IMR-90 (cell line): ENCODE data around the gene MFSD6. TPM values are rescaled to one million over a fixed set of nuclear protein-coding genes. Genes with fewer than 3 reads are reported as not detected.

Source experiments
- ATAC-seq: fragments of 200-7000 bp; cut with Tn5 transposase; 2 replicates; pipeline ENCODE4 v1.9.1; 2020; ENCODE audit warnings: low read depth, mild to moderate bottlenecking, moderate library complexity
- BruUV-seq: library from RNA; stranded (reverse); fragments of 400-500 nt; replicated peaks from 2 replicates; lab custom pipeline; 2021; lab: Mats Ljungman, UMichigan
- CTCF ChIA-PET: fragments of 300-600 bp; formaldehyde crosslinking; extraction: SDS; loops from one replicate; lab custom pipeline; 2021; ENCODE audit warnings: antibody characterized with exemption; lab: Yijun Ruan, JAX
- POLR2A ChIA-PET: fragments of 300-600 bp; sonication (Branson Sonifier 250); formaldehyde crosslinking; loops from one replicate; lab custom pipeline; 2022; ENCODE audit warnings: antibody characterized with exemption; ENCODE audit not compliant: unreplicated experiment; lab: Charles Lee
- DNase-seq: peaks from one replicate; pipeline ENCODE4 v3.0.0; 2013
- H2AFZ ChIP-seq: replicated peaks from 2 replicates; pipeline ENCODE3; 2013; ENCODE audit warnings: low read length, mild to moderate bottlenecking; ENCODE audit not compliant: poor library complexity
- H2AK5ac ChIP-seq: 2 replicates; pipeline ENCODE4 v1.6.1; 2013; ENCODE audit warnings: low read depth, low read length, inconsistent platforms
- H2AK9ac ChIP-seq: replicated peaks from 2 replicates; pipeline ENCODE3; 2013; ENCODE audit warnings: mild to moderate bottlenecking, low read depth, low read length, moderate library complexity; ENCODE audit not compliant: poor library complexity
- H2BK120ac ChIP-seq: 2 replicates; pipeline ENCODE4 v1.6.1; 2013; ENCODE audit warnings: low read depth, low read length, inconsistent platforms
- H2BK15ac ChIP-seq: 3 replicates; pipeline ENCODE4 v1.6.1; 2013; ENCODE audit warnings: low read depth, low read length, inconsistent platforms
- H2BK20ac ChIP-seq: 2 replicates; pipeline ENCODE4 v1.6.1; 2013; ENCODE audit warnings: low read depth, mild to moderate bottlenecking, inconsistent platforms, low read length, moderate library complexity
- H2BK5ac ChIP-seq: 2 replicates; pipeline ENCODE4 v1.6.1; 2013; ENCODE audit warnings: mild to moderate bottlenecking, low read depth, low read length, inconsistent platforms; ENCODE audit not compliant: poor library complexity, severe bottlenecking
- H3K14ac ChIP-seq: replicated peaks from 2 replicates; pipeline ENCODE4 v1.6.1; 2013; ENCODE audit warnings: low read depth, low read length, inconsistent platforms
- H3K18ac ChIP-seq: 2 replicates; pipeline ENCODE4 v1.6.1; 2013; ENCODE audit warnings: low read depth, low read length, control low read depth
- H3K23ac ChIP-seq: 2 replicates; pipeline ENCODE4 v1.6.1; 2013; ENCODE audit warnings: low read depth, low read length, inconsistent platforms
- H3K27ac ChIP-seq: 2 replicates; pipeline ENCODE4 v1.5.1; 2013; ENCODE audit warnings: mild to moderate bottlenecking, control low read depth, low read length; ENCODE audit not compliant: insufficient read depth
- H3K27me3 ChIP-seq: 2 replicates; pipeline ENCODE4 v1.6.1; 2013; ENCODE audit warnings: low read length; ENCODE audit not compliant: control insufficient read depth, insufficient read depth
- H3K36me3 ChIP-seq: 2 replicates; pipeline ENCODE4 v1.6.1; 2013; ENCODE audit warnings: low read length, mixed read lengths; ENCODE audit not compliant: control insufficient read depth, insufficient read depth
- H3K4ac ChIP-seq: 2 replicates; pipeline ENCODE4 v1.6.1; 2013; ENCODE audit warnings: low read depth, low read length, inconsistent platforms
- H3K4me1 ChIP-seq: 2 replicates; pipeline ENCODE4 v1.6.1; 2013; ENCODE audit warnings: low read length, mixed read lengths; ENCODE audit not compliant: control insufficient read depth, insufficient read depth
- H3K4me2 ChIP-seq: 2 replicates; pipeline ENCODE4 v1.6.1; 2013; ENCODE audit warnings: low read depth, mild to moderate bottlenecking, control low read depth, low read length, moderate library complexity
- H3K4me3 ChIP-seq: 2 replicates; pipeline ENCODE4 v1.5.1; 2013; ENCODE audit warnings: low read depth, mild to moderate bottlenecking, control low read depth, low read length, moderate library complexity; ENCODE audit not compliant: insufficient read depth
- H3K56ac ChIP-seq: 2 replicates; pipeline ENCODE4 v1.6.1; 2013; ENCODE audit warnings: low read length, inconsistent platforms; ENCODE audit not compliant: insufficient read depth; ENCODE audit errors: extremely low read depth
- H3K79me1 ChIP-seq, 2 experiments: 2 replicates each; pipeline ENCODE4 v1.6.1; 2013; ENCODE audit warnings: low read length in 2 of 2, inconsistent platforms in 1 of 2, low read depth in 1 of 2
- H3K9ac ChIP-seq: 2 replicates; pipeline ENCODE4 v1.6.1; 2013; ENCODE audit warnings: low read depth, low read length, control low read depth
- H3K9me1 ChIP-seq: 2 replicates; pipeline ENCODE4 v1.6.1; 2013; ENCODE audit warnings: low read length, inconsistent platforms; ENCODE audit not compliant: insufficient read depth
- H3K9me3 ChIP-seq: 2 replicates; pipeline ENCODE4 v1.6.1; 2013; ENCODE audit warnings: low read length; ENCODE audit not compliant: control insufficient read depth, insufficient read depth
- H4K20me1 ChIP-seq: 2 replicates; pipeline ENCODE4 v1.6.1; 2013; ENCODE audit warnings: low read length, inconsistent platforms; ENCODE audit not compliant: insufficient read depth
- H4K5ac ChIP-seq: 2 replicates; pipeline ENCODE4 v1.6.1; 2013; ENCODE audit warnings: mild to moderate bottlenecking, low read depth, low read length, control low read depth
- H4K8ac ChIP-seq, 2 experiments: 2 replicates each; pipeline ENCODE4 v1.6.1; 2013; ENCODE audit warnings: low read depth in 2 of 2, low read length in 2 of 2, control low read depth in 1 of 2, inconsistent platforms in 1 of 2
- H4K91ac ChIP-seq: 2 replicates; pipeline ENCODE4 v1.6.1; 2013; ENCODE audit warnings: low read depth, low read length, inconsistent platforms; ENCODE audit not compliant: insufficient read depth
- BHLHE40 ChIP-seq: fragments of 150-350 bp; IDR thresholded peaks from 2 replicates; pipeline ENCODE4 v1.6.1; 2016; ENCODE audit warnings: mild to moderate bottlenecking, low read depth, low read length
- CEBPB ChIP-seq: IDR thresholded peaks from 2 replicates; pipeline ENCODE4 v1.6.1; 2012; ENCODE audit warnings: low read depth, low read length, improper control_type of control experiment
- MAZ ChIP-seq: IDR thresholded peaks from 2 replicates; pipeline ENCODE4 v1.6.1; 2012; ENCODE audit warnings: low read depth, mild to moderate bottlenecking, low read length, improper control_type of control experiment, moderate library complexity, borderline replicate concordance
- NFE2L2 ChIP-seq: fragments of 150-350 bp; IDR thresholded peaks from 2 replicates; pipeline ENCODE4 v1.6.1; 2016; ENCODE audit warnings: low read depth, mild to moderate bottlenecking, low read length
- POLR2A ChIP-seq: IDR thresholded peaks from 2 replicates; pipeline ENCODE4 v1.6.1; 2012; ENCODE audit warnings: mild to moderate bottlenecking, low read depth, low read length
- RFX5 ChIP-seq: IDR thresholded peaks from 2 replicates; pipeline ENCODE4 v1.8.0; 2012; ENCODE audit warnings: low read depth, mild to moderate bottlenecking, low read length, moderate library complexity
- SMC3 ChIP-seq: fragments of 150-350 bp; IDR thresholded peaks from 2 replicates; pipeline ENCODE4 v1.6.1; 2016; ENCODE audit warnings: low read depth, mild to moderate bottlenecking, antibody characterized with exemption, low read length, moderate library complexity
- dilution Hi-C: fragments of 300-500 bp; cut with HindIII; formaldehyde crosslinking; loops from one replicate; pipeline ENCODE4 v1.14.3; 2018; ENCODE audit warnings: low sequenced_read_pairs; ENCODE audit not compliant: unreplicated experiment
- in situ Hi-C: fragments of 300-500 bp; cut with MboI; formaldehyde crosslinking; loops from 3 replicates; pipeline ENCODE4 v1.14.3; 2019; ENCODE audit warnings: low sequenced_read_pairs, inconsistent platforms, mixed read lengths
- intact Hi-C: fragments of 100-400 bp; cut with micrococcal nuclease; formaldehyde crosslinking; loops from 2 replicates; pipeline ENCODE4 v1.10.0; 2022
- polyA plus RNA-seq, 3 experiments: library from polyadenylated mRNA; depleted of rRNA; stranded (reverse); fragments of >200 nt; gene quantifications; 2 replicates each; pipeline ENCODE4 v1.2.3, GENCODE V29; 2012; ENCODE audit warnings: low replicate concordance in 1 of 3
- total RNA-seq: library from RNA; depleted of rRNA; stranded (reverse); fragments of >200 nt; gene quantifications from 2 replicates; pipeline ENCODE4 v1.2.3, GENCODE V29; 2012
- TF ChIP-seq, protein P1 (sequence below): fragments of 150-350 bp; IDR thresholded peaks from 2 replicates; pipeline ENCODE4 v1.6.1; 2017; ENCODE audit warnings: mild to moderate bottlenecking, antibody characterized with exemption, low read length, low read depth
- TF ChIP-seq, protein P2 (sequence below): fragments of 150-350 bp; IDR thresholded peaks from 2 replicates; pipeline ENCODE4 v1.6.1; 2016; ENCODE audit warnings: low read depth, mild to moderate bottlenecking, low read length, moderate library complexity, borderline replicate concordance
- TF ChIP-seq, protein P3 (sequence below): conservative IDR thresholded peaks from 2 replicates; pipeline ENCODE4 v1.5.1; 2012; ENCODE audit warnings: mild to moderate bottlenecking, low read depth, low read length, improper control_type of control experiment

MFSD6 gene
- total and polyA plus RNA-seq, 2 of the 4 experiments (the other 2 are of a cell fraction), result 4.2 to 7.7 TPM

DNA sequence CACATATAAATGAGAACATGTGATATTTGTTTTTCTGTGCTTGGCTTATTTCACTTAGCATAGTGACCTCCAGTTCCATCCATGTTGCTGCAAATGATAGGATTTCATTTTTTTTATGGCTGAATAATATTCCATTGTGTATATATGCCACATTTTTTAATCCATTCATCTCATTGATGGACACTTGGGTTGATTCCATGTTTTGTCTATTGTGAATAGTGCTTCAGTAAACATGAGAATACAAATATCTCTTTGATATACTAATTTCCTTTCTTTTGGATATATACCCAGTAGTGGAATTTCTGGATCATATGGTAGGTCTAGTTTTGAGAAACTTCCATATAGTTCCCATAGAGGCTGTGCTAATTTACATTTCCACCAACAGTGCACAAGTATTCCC lies 130.0 kb downstream of the MFSD6 start:
- Histone ChIP-seq H3K27ac (no peak overlapping the region), H2AFZ (no peak overlapping the region), H3K56ac (no peak overlapping the region), H2BK120ac (no peak overlapping the region), H3K9ac (no peak overlapping the region), H3K4me1 (peaks cover 6% of the 10 kb centered on the region), H3K18ac (no peak overlapping the region), H3K36me3 (no peaks in the 10 kb centered on the region), H3K9me3 (peaks cover 5% of the 10 kb centered on the region), H2BK15ac (no peak overlapping the region), H2BK20ac (no peak overlapping the region), H4K5ac (no peak overlapping the region), H3K23ac (no peak overlapping the region), H2AK9ac (no peak overlapping the region), H3K79me1 (peaks cover 8 to 12% of the 10 kb centered on the region in 2 experiments), H3K14ac (no peak overlapping the region), H2BK5ac (no peak overlapping the region), H3K9me1 (0 out of 2 replicates have a peak, but pooled peaks cover 4% of the 10 kb centered on the region), H4K20me1 (no peaks in the 10 kb centered on the region), H3K27me3 (no peaks in the 10 kb centered on the region), H4K8ac (no peak overlapping the region), H3K4me2 (no peak overlapping the region), H2AK5ac (no peak overlapping the region), H4K91ac (no peak overlapping the region), H3K4ac (no peak overlapping the region), H3K4me3 (no peak overlapping the region)
- in situ Hi-C loops (no loop called here), dilution Hi-C loops (no loop called here), intact Hi-C loops (no loop called here)
- no TSS peak for BruUV-seq
- ATAC-seq (no peak), DNase-seq (no peak)
- TF ChIP-seq MAZ, result no peak
- no peak for TF ChIP-seq RFX5
- TF ChIP-seq, protein P1, sequence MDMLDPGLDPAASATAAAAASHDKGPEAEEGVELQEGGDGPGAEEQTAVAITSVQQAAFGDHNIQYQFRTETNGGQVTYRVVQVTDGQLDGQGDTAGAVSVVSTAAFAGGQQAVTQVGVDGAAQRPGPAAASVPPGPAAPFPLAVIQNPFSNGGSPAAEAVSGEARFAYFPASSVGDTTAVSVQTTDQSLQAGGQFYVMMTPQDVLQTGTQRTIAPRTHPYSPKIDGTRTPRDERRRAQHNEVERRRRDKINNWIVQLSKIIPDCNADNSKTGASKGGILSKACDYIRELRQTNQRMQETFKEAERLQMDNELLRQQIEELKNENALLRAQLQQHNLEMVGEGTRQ, result no peak
- TF ChIP-seq NFE2L2, result no peak
- TF ChIP-seq, protein P2, sequence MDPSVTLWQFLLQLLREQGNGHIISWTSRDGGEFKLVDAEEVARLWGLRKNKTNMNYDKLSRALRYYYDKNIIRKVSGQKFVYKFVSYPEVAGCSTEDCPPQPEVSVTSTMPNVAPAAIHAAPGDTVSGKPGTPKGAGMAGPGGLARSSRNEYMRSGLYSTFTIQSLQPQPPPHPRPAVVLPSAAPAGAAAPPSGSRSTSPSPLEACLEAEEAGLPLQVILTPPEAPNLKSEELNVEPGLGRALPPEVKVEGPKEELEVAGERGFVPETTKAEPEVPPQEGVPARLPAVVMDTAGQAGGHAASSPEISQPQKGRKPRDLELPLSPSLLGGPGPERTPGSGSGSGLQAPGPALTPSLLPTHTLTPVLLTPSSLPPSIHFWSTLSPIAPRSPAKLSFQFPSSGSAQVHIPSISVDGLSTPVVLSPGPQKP, result no peak
- no peak for TF ChIP-seq POLR2A
- no peak for TF ChIP-seq SMC3
- TF ChIP-seq, protein P3, sequence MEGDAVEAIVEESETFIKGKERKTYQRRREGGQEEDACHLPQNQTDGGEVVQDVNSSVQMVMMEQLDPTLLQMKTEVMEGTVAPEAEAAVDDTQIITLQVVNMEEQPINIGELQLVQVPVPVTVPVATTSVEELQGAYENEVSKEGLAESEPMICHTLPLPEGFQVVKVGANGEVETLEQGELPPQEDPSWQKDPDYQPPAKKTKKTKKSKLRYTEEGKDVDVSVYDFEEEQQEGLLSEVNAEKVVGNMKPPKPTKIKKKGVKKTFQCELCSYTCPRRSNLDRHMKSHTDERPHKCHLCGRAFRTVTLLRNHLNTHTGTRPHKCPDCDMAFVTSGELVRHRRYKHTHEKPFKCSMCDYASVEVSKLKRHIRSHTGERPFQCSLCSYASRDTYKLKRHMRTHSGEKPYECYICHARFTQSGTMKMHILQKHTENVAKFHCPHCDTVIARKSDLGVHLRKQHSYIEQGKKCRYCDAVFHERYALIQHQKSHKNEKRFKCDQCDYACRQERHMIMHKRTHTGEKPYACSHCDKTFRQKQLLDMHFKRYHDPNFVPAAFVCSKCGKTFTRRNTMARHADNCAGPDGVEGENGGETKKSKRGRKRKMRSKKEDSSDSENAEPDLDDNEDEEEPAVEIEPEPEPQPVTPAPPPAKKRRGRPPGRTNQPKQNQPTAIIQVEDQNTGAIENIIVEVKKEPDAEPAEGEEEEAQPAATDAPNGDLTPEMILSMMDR, result no peak
- no peak for TF ChIP-seq CEBPB
- no peak for TF ChIP-seq BHLHE40
- ChIA-PET CTCF (no interaction called here), POLR2A (no interaction called here)
